Right renal pelvis (tissue), 4 donors: ENCODE measurements around the gene DNAH3. TPM values are rescaled to one million over a fixed set of nuclear protein-coding genes. Genes with fewer than 3 reads are reported as not detected.
"Not testable (repeated sequence)": the region's sequence is repeated elsewhere in the genome, so short reads cannot be mapped to it uniquely, and the experiment has no call there.

Source experiments
- DNase-seq, 4 donors: peaks; one replicate each; pipeline ENCODE4 v3.0.0-alpha.2; 2013; ENCODE audit warnings: low read depth in 4 of 4, low spot score in 3 of 4, missing footprints in 1 of 4
- polyA plus RNA-seq, 4 donors: library from polyadenylated mRNA; unstranded; fragments of 120-200 nt; gene quantifications; one replicate each; pipeline ENCODE4 v1.2.1, GENCODE V29; 2013; ENCODE audit not compliant: insufficient read length in 4 of 4

DNAH3 gene, protein sequence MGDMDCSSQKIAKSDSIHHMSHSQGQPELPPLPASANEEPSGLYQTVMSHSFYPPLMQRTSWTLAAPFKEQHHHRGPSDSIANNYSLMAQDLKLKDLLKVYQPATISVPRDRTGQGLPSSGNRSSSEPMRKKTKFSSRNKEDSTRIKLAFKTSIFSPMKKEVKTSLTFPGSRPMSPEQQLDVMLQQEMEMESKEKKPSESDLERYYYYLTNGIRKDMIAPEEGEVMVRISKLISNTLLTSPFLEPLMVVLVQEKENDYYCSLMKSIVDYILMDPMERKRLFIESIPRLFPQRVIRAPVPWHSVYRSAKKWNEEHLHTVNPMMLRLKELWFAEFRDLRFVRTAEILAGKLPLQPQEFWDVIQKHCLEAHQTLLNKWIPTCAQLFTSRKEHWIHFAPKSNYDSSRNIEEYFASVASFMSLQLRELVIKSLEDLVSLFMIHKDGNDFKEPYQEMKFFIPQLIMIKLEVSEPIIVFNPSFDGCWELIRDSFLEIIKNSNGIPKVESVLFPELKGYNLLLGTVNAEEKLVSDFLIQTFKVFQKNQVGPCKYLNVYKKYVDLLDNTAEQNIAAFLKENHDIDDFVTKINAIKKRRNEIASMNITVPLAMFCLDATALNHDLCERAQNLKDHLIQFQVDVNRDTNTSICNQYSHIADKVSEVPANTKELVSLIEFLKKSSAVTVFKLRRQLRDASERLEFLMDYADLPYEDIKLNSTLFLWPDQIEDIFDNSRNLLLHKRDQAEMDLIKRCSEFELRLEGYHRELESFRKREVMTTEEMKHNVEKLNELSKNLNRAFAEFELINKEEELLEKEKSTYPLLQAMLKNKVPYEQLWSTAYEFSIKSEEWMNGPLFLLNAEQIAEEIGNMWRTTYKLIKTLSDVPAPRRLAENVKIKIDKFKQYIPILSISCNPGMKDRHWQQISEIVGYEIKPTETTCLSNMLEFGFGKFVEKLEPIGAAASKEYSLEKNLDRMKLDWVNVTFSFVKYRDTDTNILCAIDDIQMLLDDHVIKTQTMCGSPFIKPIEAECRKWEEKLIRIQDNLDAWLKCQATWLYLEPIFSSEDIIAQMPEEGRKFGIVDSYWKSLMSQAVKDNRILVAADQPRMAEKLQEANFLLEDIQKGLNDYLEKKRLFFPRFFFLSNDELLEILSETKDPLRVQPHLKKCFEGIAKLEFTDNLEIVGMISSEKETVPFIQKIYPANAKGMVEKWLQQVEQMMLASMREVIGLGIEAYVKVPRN (N-terminal part only)
- under 1 TPM; 0.25 to 0.67 (median 0.39) TPM for polyA plus RNA-seq

GRCh38 chr16:21150375-21151001, at the start of gene DNAH3:
DNAH3 (minus strand) TSS chr16:21150846; CDS start chr16:21150319, 527 bp downstream.
- no peak for DNase-seq

DNA sequence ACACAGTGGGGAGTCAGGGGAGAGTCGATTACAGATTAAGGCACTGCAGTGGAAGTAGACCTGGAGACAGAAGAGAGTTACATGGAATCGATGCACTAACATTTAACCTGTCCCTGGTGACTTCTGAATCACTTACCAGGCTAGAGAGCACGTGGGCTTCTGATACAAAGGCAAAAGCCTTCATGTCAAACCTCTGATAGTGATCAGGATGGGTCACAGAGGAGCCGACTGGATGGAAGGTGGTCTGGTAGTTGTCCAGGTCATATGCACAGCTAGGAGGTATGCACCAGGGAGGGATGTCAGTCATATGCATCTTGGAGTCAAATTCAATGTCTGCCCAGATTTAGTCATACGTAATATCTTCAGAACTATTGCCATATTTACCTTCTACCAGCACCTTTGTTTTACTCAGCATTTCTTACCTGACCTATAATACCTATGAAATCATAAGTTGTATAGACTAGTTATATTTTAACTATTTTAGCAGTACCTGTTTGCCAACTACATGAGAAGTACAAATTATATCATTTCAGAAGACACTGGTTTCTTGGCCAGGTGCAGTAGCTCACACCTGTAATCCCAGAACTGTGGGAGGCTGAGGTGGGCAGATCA, 49.1 kb upstream of the DNAH3 start:
- no peak for DNase-seq

DNA sequence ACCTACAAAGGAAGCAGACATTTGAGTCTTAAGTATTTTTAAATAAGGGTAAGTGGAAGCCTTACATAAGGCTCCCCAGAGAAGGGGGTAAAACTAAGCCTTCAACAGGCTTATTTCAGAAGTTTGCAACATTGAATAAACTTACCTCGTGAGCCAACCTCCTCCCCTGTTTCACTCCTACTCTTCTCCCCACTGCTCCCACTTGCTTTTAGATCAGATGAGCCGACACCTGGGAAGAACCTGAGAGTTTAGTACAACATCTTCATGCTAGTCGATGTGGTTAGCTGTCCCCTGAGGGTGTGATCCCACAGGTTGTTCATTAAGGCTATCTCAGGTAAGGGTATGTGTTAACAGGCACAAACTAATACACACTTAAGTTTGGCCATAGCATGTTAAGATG, 47.0 kb upstream of the DNAH3 start:
- DNase-seq = no peak

- DNase-seq = no peak
Measured at GRCh38 chr16:21197112-21197511, 46.5 kb upstream of the DNAH3 start.

DNA sequence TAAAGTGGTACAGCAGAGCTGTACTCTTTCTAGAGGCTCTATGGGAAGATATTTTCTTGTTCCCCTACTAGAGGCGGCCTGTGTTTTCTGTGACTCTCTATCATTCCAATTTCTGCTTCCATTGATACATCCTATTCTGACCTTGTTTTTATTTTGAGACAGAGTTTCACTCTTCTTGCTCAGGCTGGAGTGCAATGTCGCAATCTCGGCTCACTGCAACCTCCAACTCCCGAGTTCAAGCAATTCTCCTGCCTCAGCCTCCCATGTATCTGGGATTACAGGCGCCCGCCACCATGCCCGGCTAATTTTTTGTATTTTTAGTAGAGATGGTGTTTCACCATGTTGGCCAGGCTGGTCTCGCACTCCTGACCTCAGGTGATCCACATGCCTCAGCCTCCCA, 44.7 kb upstream of the DNAH3 start:
- not testable (repeated sequence) for DNase-seq

DNA sequence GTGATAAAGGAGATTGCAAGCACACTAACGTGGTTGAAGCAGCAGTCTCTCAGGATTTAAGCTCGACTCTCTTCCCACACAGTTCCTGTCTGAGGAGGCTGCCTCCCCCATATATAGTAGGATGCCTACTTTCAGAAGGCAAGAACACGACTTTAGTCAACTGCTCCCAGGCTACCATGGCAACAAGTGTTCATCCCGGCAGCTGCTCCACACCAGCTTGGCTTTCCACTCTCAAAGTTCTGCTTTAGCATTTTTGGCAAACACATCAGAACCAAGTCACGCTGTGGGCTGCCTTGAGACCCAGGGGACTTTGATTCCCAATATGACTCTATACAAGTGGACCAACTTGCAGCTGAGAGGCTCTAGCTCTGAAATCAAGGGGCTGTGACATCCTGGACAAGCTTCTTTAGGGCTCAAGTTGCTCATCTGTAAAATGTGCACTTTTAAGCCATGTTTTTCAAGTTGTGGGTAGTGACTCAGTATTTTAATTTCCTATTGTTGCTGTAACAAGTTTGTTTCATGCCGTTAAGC, 44.2 kb upstream of the DNAH3 start:
- no peak for DNase-seq

GRCh38 chr16:21192991-21193390, 42.3 kb upstream of the DNAH3 start:
- DNase-seq = no peak

DNA sequence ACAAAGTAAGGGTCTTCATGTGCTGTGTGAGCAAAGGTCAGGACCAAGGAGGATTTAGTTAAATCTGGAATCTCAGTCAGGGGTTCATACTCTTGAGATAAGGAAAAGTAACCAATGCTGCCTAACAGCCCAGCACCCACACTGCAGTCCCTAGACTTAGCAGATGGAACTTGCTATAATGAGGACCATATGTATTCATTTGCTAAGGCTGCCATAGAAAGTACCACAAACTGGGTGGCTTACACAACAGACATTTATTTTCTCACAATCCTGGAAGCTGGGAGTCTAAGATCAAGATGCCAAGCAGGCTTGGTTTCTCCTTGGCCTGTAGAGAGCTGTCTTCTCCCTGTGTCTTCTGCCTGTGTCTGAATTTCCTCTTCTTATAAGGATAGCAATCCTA, 40.0 kb upstream of the DNAH3 start:
- no peak for DNase-seq

GRCh38 chr16:21190013-21190412, 39.4 kb upstream of the DNAH3 start:
- no peak for DNase-seq

GRCh38 chr16:21189311-21189710, 38.7 kb upstream of the DNAH3 start:
- DNase-seq = no peak

GRCh38 chr16:21186326-21186691, 35.7 kb upstream of the DNAH3 start:
- no peak for DNase-seq

- DNase-seq = no peak
Measured at GRCh38 chr16:21185659-21186325, 35.1 kb upstream of the DNAH3 start.

GRCh38 chr16:21184834-21185233, 34.2 kb upstream of the DNAH3 start:
- DNase-seq = no peak

DNA sequence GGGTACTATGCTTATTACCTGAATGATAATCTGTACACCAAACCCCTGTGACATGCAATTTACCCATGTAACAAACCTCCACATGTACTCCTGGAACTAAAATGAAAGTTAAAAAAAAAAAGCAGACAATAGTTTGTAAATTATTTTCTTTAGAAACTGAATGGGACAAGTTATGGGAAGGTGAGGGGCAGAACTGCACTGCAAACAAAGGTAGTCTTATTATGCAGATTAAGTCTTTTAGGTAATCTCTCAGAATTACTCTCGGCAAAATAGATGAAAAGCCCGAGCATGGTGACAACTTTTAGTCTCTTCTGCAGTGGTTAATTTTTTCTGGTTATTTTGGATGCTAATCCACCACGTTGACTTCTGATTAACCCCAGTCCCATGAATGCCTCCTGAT, 33.3 kb upstream of the DNAH3 start:
- no peak for DNase-seq

DNA sequence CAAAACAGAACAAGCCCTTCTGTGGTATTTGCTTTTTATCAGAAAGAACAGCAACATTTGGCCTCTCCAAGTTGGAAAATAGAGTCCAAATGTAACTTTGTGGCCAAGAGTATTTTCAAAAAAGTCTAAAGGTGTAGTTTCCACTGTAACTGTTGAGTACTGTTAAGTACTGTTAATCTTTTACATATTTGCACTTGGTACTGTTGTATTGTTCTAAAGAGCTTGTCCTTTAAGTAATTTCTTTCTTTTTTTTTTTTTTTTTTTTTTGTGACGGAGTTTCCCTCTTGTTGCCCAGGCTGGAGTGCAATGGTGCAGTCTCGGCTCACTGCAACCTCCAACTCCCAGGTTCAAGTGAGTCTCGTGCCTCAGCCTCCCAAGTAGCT, 29.3 kb upstream of the DNAH3 start:
- DNase-seq = no peak

DNA sequence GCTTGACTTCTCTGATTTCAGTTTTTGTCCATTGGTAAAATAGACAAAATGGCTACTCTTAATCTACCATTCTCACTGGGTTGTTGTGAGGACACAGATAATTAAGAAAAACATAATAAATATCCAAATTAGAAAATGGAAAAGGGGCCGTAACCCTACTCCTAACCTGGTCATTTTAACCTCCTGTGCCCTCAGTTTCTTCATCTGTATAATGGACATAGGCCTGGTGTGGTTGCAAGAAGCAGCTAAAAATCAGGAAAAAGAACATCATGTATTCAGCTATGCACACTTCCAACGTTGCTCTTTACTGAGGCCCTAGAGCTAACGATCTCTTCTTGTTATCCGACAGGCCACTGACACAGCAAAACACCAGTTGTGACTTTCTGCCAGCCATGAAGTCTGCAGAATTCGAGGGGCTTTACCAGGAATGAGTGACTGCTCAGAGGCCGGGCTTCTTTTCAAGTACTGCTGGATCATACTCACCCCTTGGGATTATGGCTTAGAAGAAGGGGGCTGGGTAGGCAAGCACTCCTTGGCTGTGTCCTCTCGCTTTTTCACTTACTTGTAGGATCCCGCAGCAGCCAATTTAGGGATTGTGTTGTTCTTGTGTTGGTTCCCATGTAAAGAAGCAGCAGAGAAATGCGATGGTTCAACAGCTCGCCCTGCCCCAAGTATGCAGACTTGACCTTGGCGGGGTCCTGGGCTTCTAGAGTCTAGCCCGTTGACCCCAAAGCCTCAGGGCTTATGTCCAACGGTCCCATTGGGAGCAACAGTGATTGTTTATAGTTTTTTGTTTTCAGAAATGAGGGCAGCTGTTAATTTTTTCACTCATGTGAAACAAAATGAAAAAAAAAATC, 28.7 kb upstream of the DNAH3 start:
- no peak for DNase-seq

- no peak for DNase-seq
Measured at GRCh38 chr16:21175397-21175796, 24.8 kb upstream of the DNAH3 start.

- DNase-seq = no peak
Measured at GRCh38 chr16:21172650-21173049, 22.0 kb upstream of the DNAH3 start.
